Smooth muscle cell (in vitro differentiated cells): Measurements from ENCODE around the gene RYR1. TPM values are rescaled to one million over a fixed set of nuclear protein-coding genes. Genes with fewer than 3 reads are reported as not detected.

ENCODE experiments used
- DNase-seq: peaks from one replicate; lab custom pipeline; 2025; ENCODE audit not compliant: unreplicated experiment; lab: John Stamatoyannopoulos, UW
- H2AFZ ChIP-seq: fragments of 200-600 bp; sonication (generic); 2 replicates; pipeline ENCODE4 v1.6.0; 2016; ENCODE audit warnings: antibody characterized with exemption, low read depth, mild to moderate bottlenecking
- H3F3A ChIP-seq: fragments of 200-600 bp; sonication (generic); 2 replicates; pipeline ENCODE4 v1.6.0; 2017; ENCODE audit warnings: antibody characterized with exemption, low read depth
- H3K27ac ChIP-seq: fragments of 200-600 bp; sonication (generic); 2 replicates; pipeline ENCODE4 v1.5.1; 2016; ENCODE audit warnings: low read depth, mild to moderate bottlenecking
- H3K27me3 ChIP-seq: fragments of 200-600 bp; sonication (generic); 2 replicates; pipeline ENCODE4 v1.6.1; 2016; ENCODE audit warnings: low read depth, mild to moderate bottlenecking
- H3K36me3 ChIP-seq: fragments of 200-600 bp; sonication (generic); 2 replicates; pipeline ENCODE4 v1.5.1; 2016; ENCODE audit warnings: low read depth
- H3K4me1 ChIP-seq: fragments of 200-600 bp; sonication (generic); 2 replicates; pipeline ENCODE4 v1.5.1; 2016; ENCODE audit warnings: low read depth
- H3K4me2 ChIP-seq: fragments of 200-600 bp; sonication (generic); 2 replicates; pipeline ENCODE4 v1.6.0; 2016; ENCODE audit warnings: mild to moderate bottlenecking
- H3K4me3 ChIP-seq: fragments of 200-600 bp; sonication (generic); 2 replicates; pipeline ENCODE4 v1.5.1; 2016; ENCODE audit warnings: mild to moderate bottlenecking
- H3K79me2 ChIP-seq: fragments of 200-600 bp; sonication (generic); 2 replicates; pipeline ENCODE4 v1.6.0; 2016; ENCODE audit warnings: low read depth, mild to moderate bottlenecking
- H3K9ac ChIP-seq: fragments of 200-600 bp; sonication (generic); 2 replicates; pipeline ENCODE4 v1.6.0; 2016; ENCODE audit warnings: low read depth
- H3K9me3 ChIP-seq: fragments of 200-600 bp; sonication (generic); replicated peaks from 2 replicates; pipeline ENCODE4 v1.5.1; 2016; ENCODE audit warnings: low read depth
- H4K20me1 ChIP-seq: fragments of 200-600 bp; sonication (generic); 2 replicates; pipeline ENCODE4 v1.6.0; 2016; ENCODE audit warnings: low read depth
- WGBS: methylation state at CpG from one replicate; pipeline ENCODE4 v1.1.7; 2016; ENCODE audit warnings: low lambda C conversion rate; 5-methylcytosine and 5-hydroxymethylcytosine counted together
- polyA plus RNA-seq: library from polyadenylated mRNA; unstranded; fragments of >200 nt; fragmentation: Nextera tagmentation; extraction: Ambion mirVana; gene quantifications from 2 replicates; pipeline ENCODE4 v1.2.1, GENCODE V29; 2016
- total RNA-seq: library from RNA; depleted of rRNA; stranded (reverse); fragments of >200 nt; gene quantifications from 2 replicates; pipeline ENCODE4 v1.2.3, GENCODE V29; 2014
- TF ChIP-seq, protein P1 (sequence below): fragments of 200-600 bp; sonication (generic); IDR thresholded peaks from 2 replicates; pipeline ENCODE4 v1.5.1; 2017; ENCODE audit warnings: borderline replicate concordance, mild to moderate bottlenecking, antibody characterized with exemption; ENCODE audit not compliant: insufficient read depth, poor library complexity, severe bottlenecking

Gene RYR1
- total and polyA plus RNA-seq, 2 experiments from 2014 or later = 0.31 to 0.95 TPM

GRCh38 chr19:38402623-38402966 lies 30.9 kb upstream of the RYR1 start:
- Histone ChIP-seq H3F3A (no peaks in the 10 kb centered on the region), H3K9me3 (no peaks in the 10 kb centered on the region), H3K4me1 (no peaks in the 10 kb centered on the region), H3K79me2 (no peaks in the 10 kb centered on the region), H3K9ac (no peak overlapping the region), H3K4me3 (peak overlapping the region; percentile 83), H3K36me3 (no peaks in the 10 kb centered on the region), H3K27me3 (no peaks in the 10 kb centered on the region), H4K20me1 (no peaks in the 10 kb centered on the region), H3K27ac (peak overlapping the region; percentile 19), H3K4me2 (peak overlapping the region; percentile 91), H2AFZ (peak overlapping the region; percentile 69)
- no peak for DNase-seq
- TF ChIP-seq, protein P1, sequence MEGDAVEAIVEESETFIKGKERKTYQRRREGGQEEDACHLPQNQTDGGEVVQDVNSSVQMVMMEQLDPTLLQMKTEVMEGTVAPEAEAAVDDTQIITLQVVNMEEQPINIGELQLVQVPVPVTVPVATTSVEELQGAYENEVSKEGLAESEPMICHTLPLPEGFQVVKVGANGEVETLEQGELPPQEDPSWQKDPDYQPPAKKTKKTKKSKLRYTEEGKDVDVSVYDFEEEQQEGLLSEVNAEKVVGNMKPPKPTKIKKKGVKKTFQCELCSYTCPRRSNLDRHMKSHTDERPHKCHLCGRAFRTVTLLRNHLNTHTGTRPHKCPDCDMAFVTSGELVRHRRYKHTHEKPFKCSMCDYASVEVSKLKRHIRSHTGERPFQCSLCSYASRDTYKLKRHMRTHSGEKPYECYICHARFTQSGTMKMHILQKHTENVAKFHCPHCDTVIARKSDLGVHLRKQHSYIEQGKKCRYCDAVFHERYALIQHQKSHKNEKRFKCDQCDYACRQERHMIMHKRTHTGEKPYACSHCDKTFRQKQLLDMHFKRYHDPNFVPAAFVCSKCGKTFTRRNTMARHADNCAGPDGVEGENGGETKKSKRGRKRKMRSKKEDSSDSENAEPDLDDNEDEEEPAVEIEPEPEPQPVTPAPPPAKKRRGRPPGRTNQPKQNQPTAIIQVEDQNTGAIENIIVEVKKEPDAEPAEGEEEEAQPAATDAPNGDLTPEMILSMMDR = no peak
- WGBS = 10% methylated on average over 18 of the region's 18 CpGs

- TF ChIP-seq, protein P1 = peak; percentile 95
- Histone ChIP-seq H3F3A (no peaks in the 10 kb centered on the region), H4K20me1 (no peaks in the 10 kb centered on the region), H3K36me3 (no peaks in the 10 kb centered on the region), H3K9me3 (no peaks in the 10 kb centered on the region), H3K4me1 (no peaks in the 10 kb centered on the region), H3K4me3 (peak within 1 kb of the TSS; percentile 83), H3K27ac (peak within 1 kb of the TSS; percentile 19), H3K4me2 (peak within 1 kb of the TSS; percentile 95), H2AFZ (peak within 1 kb of the TSS; percentile 69), H3K27me3 (no peaks in the 10 kb centered on the region), H3K9ac (peak within 1 kb of the TSS; percentile 65), H3K79me2 (no peaks in the 10 kb centered on the region)
- peak; percentile 95 for DNase-seq
- 1% methylated on average over 61 of the region's 82 CpGs for WGBS
These were observed 30.4 kb upstream of the RYR1 start, which contains the start of gene FAM98C for GRCh38 chr19:38402967-38403674. TSS of gene FAM98C (plus strand) at chr19:38403093. CDS start at chr19:38403154, 61 bp downstream.

- no peaks in the 10 kb centered on the region for H3K36me3 ChIP-seq
- no peak overlapping the region for H3K9ac ChIP-seq
- H3K27ac ChIP-seq = no peak overlapping the region
- no peaks in the 10 kb centered on the region for H3K9me3 ChIP-seq
- H4K20me1 ChIP-seq = no peaks in the 10 kb centered on the region
- no peaks in the 10 kb centered on the region for H3K79me2 ChIP-seq
- no peak for DNase-seq
- no peaks in the 10 kb centered on the region for H3K27me3 ChIP-seq
- no peaks in the 10 kb centered on the region for H3F3A ChIP-seq
- H2AFZ ChIP-seq = no peak overlapping the region
- TF ChIP-seq, protein P1 = no peak
- no peaks in the 10 kb centered on the region for H3K4me1 ChIP-seq
- no peak overlapping the region for H3K4me2 ChIP-seq
- H3K4me3 ChIP-seq = no peak overlapping the region
- WGBS = 93% methylated on average over 6 of the region's 6 CpGs
These were observed 28.6 kb upstream of the RYR1 start for GRCh38 chr19:38404858-38405257.

DNA sequence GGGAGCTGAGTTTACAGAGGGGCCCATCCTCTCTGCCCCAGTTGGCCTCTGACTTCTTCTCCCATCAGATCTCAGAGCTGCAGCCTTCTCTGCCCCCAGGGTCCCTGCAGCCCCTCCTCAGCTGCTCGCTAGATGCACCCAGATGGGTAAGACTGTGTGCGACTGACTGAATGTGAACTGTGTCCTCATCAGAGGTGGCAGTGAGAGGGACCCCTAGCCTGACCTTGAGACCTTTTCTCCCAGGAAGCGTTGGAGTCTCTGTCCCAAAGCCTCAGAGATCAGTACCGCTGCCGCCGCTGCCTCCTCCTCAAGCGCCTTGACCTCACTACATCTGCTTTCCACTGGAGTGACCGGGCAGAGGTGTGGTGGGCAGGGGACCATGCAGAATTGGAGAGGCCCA lies 28.2 kb upstream of the RYR1 start:
- Histone ChIP-seq H3K79me2 (no peaks in the 10 kb centered on the region), H3K27me3 (no peaks in the 10 kb centered on the region), H3K4me1 (no peaks in the 10 kb centered on the region), H2AFZ (no peak overlapping the region), H3K36me3 (no peaks in the 10 kb centered on the region), H3K4me3 (no peak overlapping the region), H4K20me1 (no peaks in the 10 kb centered on the region), H3F3A (no peaks in the 10 kb centered on the region), H3K9me3 (no peaks in the 10 kb centered on the region), H3K27ac (no peak overlapping the region), H3K9ac (no peak overlapping the region), H3K4me2 (no peak overlapping the region)
- no peak for DNase-seq
- WGBS = 95% methylated on average over 8 of the region's 8 CpGs
- TF ChIP-seq, protein P1 = no peak
